Pancreas (tissue), 10 donors: ENCODE data around the gene COX17. TPM values are rescaled to one million over a fixed set of nuclear protein-coding genes. Genes with fewer than 3 reads are reported as not detected.
A peak's percentile ranks its signal among the peaks of the same experiment; 100 is the strongest.

Source experiments
- ATAC-seq, 4 donors: fragments of 200-7000 bp; cut with Tn5 transposase; one replicate each; pipeline versions ENCODE4 v1.8.0 to v1.9.1; 2020; ENCODE audit warnings: mild to moderate bottlenecking in 4 of 4, moderate library complexity in 4 of 4
- DNase-seq, 6 donors: peaks; one replicate each; pipeline ENCODE4 v3.0.0-alpha.2; 2020
- FAIRE-seq: peaks from 2 replicates; lab custom pipeline; 2012; peaks lifted over from hg19 to GRCh38; lab: Jason Lieb, UNC
- H3K27ac ChIP-seq, 4 donors: fragments of 200-600 bp; sonication (generic); 1 replicate in 3 of 4; 2 replicates in 1 of 4; pipeline versions ENCODE4 v1.5.0 to v1.8.0; 2020
- H3K27me3 ChIP-seq, 4 donors: fragments of 200-600 bp; one replicate each; pipeline ENCODE4 v1.8.0; 2021
- H3K36me3 ChIP-seq, 3 donors: fragments of 200-600 bp; sonication (generic) in 1 of 3; one replicate each; pipeline versions ENCODE4 v1.5.0 to v1.8.0; 2020 to 2021
- H3K4me1 ChIP-seq, 3 donors: fragments of 200-600 bp; one replicate each; pipeline ENCODE4 v1.8.0; 2021
- H3K4me3 ChIP-seq, 4 donors: fragments of 200-600 bp; sonication (generic) in 2 of 4; one replicate each; pipeline versions ENCODE4 v1.5.0 to v1.8.0; 2020 to 2021
- H3K9me3 ChIP-seq, 4 donors: fragments of 200-600 bp; one replicate each; pipeline ENCODE4 v1.8.0; 2021
- WGBS, 2 donors: extraction: QIAGEN DNeasy Blood & Tissue Kit; methylation state at CpG; one replicate each; pipeline ENCODE4 v1.1.7; 2013; 5-methylcytosine and 5-hydroxymethylcytosine counted together
- intact Hi-C, 3 donors: fragments of 100-400 bp; cut with DNase I; formaldehyde crosslinking; loops; one replicate each; pipeline versions ENCODE4 v1.11.1 to v1.14.2; 2022
- polyA plus RNA-seq, 2 donors: library from polyadenylated mRNA; stranded (reverse); fragments of 200-250 nt; gene quantifications; one replicate each; pipeline ENCODE4 v1.2.3, GENCODE V29; 2013
- total RNA-seq, 6 donors: library from RNA; stranded (reverse); fragmentation: NEBNext Ultra II Directional in 4 of 6; extraction: Animal tissue kit (Norgen Biotek cat#: 25700) in 4 of 6; gene quantifications; one replicate each; pipeline versions ENCODE4 v1.2.1 to v1.2.4, GENCODE V29; 2021 to 2023
- TF ChIP-seq, protein P1 (sequence below), 4 donors: fragments of 200-600 bp; sonication (generic) in 3 of 4; IDR thresholded peaks; one replicate each; pipeline versions ENCODE4 v1.5.0 to v1.8.0; 2021; ENCODE audit warnings: antibody characterized with exemption in 4 of 4
- donor health status: healthy with polysubstance abuse.
- donor health status: DM: no; HTN: no; CAD: no; lungs with moderate emphysema.
- donor health status: DM: no; HTN: no; CAD: no.
- donor health status: control.
- donor health status: control.
- donor health status: Bipolar disorder and iron deficiency.
- donor health status: DM: yes; HTN: yes; CAD: no.
- donor health status: DM: no; HTN: no; CAD: no.
- donor health status: DM: no; HTN: no; CAD: no.
- donor health status: DM: yes; HTN: yes; CAD: no.

The COX17 gene
- total and polyA plus RNA-seq, 8 donors, result 13.6 to 124 (median 21.1) TPM

DNA sequence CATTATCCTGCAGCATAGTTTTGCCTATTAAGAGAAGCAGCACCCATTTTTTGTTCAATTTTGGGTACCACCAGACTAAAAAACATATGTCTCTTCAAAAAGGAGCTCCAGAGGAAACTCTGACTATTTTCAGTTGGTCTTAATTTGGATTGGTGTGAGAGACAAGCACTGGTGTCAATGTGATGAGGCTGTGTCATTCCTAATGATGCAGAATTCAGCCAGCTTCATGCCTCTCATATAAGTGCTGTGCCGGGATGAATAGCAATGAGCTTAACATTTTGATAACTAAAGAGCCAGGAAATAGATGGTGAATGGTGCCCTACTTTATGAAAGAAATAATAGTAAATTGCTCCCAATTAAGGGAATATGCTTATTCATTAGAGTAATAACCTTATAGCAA is 32.7 kb downstream of the COX17 start:
- Histone ChIP-seq H3K9me3 (no peaks in the 10 kb centered on the region), H3K4me1 (no peaks in the 10 kb centered on the region), H3K27ac (no peak overlapping the region), H3K36me3 (no peaks in the 10 kb centered on the region), H3K27me3 (no peaks in the 10 kb centered on the region), H3K4me3 (no peak overlapping the region)
- FAIRE-seq (no peak), ATAC-seq (no peak), DNase-seq (no peak)
- WGBS, 2 donors, result 94 to 96% methylated on average over 1 of the region's 1 CpG
- intact Hi-C loops, result no loop called here
- TF ChIP-seq, protein P1, sequence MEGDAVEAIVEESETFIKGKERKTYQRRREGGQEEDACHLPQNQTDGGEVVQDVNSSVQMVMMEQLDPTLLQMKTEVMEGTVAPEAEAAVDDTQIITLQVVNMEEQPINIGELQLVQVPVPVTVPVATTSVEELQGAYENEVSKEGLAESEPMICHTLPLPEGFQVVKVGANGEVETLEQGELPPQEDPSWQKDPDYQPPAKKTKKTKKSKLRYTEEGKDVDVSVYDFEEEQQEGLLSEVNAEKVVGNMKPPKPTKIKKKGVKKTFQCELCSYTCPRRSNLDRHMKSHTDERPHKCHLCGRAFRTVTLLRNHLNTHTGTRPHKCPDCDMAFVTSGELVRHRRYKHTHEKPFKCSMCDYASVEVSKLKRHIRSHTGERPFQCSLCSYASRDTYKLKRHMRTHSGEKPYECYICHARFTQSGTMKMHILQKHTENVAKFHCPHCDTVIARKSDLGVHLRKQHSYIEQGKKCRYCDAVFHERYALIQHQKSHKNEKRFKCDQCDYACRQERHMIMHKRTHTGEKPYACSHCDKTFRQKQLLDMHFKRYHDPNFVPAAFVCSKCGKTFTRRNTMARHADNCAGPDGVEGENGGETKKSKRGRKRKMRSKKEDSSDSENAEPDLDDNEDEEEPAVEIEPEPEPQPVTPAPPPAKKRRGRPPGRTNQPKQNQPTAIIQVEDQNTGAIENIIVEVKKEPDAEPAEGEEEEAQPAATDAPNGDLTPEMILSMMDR (IDR thresholded peaks at IDR 0.05), result no peak

DNA sequence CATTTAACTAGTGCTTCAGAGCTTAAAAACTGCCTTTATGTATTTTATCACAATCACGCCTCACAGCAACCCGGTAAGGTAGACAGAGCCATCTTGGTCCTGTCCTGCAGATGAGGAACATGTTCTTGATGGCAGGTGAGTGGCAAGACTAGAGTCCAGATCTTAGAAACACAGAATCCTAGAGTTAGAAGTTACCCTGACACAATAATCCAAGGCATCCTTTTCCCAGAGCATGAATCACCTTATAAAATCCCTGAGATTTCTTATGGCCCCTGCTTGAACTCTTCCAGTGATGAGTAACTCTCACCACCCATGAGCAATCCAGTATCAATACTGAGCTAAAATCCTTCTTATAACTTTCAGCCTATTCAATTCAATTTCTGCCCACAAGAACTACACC is 33.7 kb downstream of the COX17 start:
- intact Hi-C loops, result no loop called here
- ATAC-seq, result peak in 1 of 4 donors; percentile 26
- FAIRE-seq, result no peak

GRCh38 chr3:119642746-119643473 is 34.3 kb downstream of the COX17 start:
- ATAC-seq (peak in 1 of 4 donors; percentile 43), FAIRE-seq (no peak), DNase-seq (no peak)
- Histone ChIP-seq H3K4me3 (no peak overlapping the region), H3K4me1 (no peaks in the 10 kb centered on the region), H3K9me3 (no peaks in the 10 kb centered on the region), H3K27me3 (no peaks in the 10 kb centered on the region), H3K27ac (no peak overlapping the region), H3K36me3 (no peaks in the 10 kb centered on the region)
- TF ChIP-seq, protein P1 (IDR thresholded peaks at IDR 0.05), result no peak
- intact Hi-C loops, result no loop called here
- 69 to 82% methylated on average over 5 of the region's 5 CpGs for WGBS, 2 donors

More for the DNA sequence above, 33.7 kb downstream of the COX17 start:
- TF ChIP-seq, protein P1 (IDR thresholded peaks at IDR 0.05), result no peak
- H3K27me3 ChIP-seq, result no peaks in the 10 kb centered on the region
- no peak for DNase-seq
- no peaks in the 10 kb centered on the region for H3K36me3 ChIP-seq
- H3K9me3 ChIP-seq, result no peaks in the 10 kb centered on the region
- no peak overlapping the region for H3K27ac ChIP-seq
- no peaks in the 10 kb centered on the region for H3K4me1 ChIP-seq
- H3K4me3 ChIP-seq, result no peak overlapping the region
- WGBS, 2 donors, result 98% methylated on average over 2 of the region's 2 CpGs

GRCh38 chr3:119641416-119641815 is 35.8 kb downstream of the COX17 start:
- TF ChIP-seq, protein P1 (IDR thresholded peaks at IDR 0.05), result no peak
- DNase-seq (no peak), ATAC-seq (no peak), FAIRE-seq (no peak)
- Histone ChIP-seq H3K4me1 (no peaks in the 10 kb centered on the region), H3K9me3 (no peaks in the 10 kb centered on the region), H3K27me3 (no peaks in the 10 kb centered on the region), H3K4me3 (no peak overlapping the region), H3K27ac (no peak overlapping the region), H3K36me3 (no peaks in the 10 kb centered on the region)
- WGBS, 2 donors, result 97 to 98% methylated on average over 2 of the region's 2 CpGs
- intact Hi-C loops, result no loop called here
